Fibroblast of lung (primary cell): ENCODE results near the gene FAM13C.

Experiments
- CTCF ChIP-seq, 2 donors: IDR thresholded peaks in 1 of 2; conservative IDR thresholded peaks in 1 of 2; 1 replicate in 1 of 2; 2 replicates in 1 of 2; pipeline ENCODE4 v1.5.1; 2011 to 2012; ENCODE audit warnings: low read length in 2 of 2, control low read depth in 1 of 2, inconsistent platforms in 1 of 2, low read depth in 1 of 2, mild to moderate bottlenecking in 1 of 2
- EZH2 ChIP-seq: IDR thresholded peaks from 2 replicates; pipeline ENCODE4 v1.5.1; 2012; ENCODE audit warnings: low read length, control low read depth, mild to moderate bottlenecking; ENCODE audit errors: missing control alignments

DNA sequence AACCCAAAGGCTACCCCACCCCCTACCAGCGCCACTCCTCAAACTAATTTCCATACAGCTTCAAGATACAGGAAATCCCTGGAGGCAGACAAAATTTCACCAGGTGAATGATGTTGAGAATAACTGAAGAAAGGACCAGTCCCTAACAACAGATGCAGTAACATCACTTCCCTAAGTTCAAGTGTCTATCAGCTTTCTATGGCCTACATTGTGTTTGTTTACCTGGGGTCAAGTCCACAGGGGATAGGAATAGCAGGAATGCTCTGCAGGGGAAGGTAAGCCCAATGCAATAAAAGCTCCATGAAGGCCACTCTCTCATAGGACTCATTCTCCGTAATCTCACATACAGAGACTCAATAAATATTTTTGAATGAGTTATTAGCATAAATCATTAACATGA lies 26.9 kb downstream of the FAM13C start:
- no peak for TF ChIP-seq CTCF (conservative IDR thresholded peaks at IDR 0.05 in 1 of 2, IDR thresholded peaks at IDR 0.05 in 1 of 2; ENCODE audit: low read depth in 1 of 2, low read length in 2 of 2)
- no peak for TF ChIP-seq EZH2
